NCI-H1930 (cell line): Measurements from ENCODE around the gene RAB31.
A peak's percentile ranks its signal among the peaks of the same experiment; 100 is the strongest.

ENCODE experiments used
- DNase-seq, 2 experiments: peaks; one replicate each; lab custom pipeline; 2025; lab: John Stamatoyannopoulos, UW

RAB31 gene

GRCh38 chr18:9714266-9715087, 6.4 kb downstream of the RAB31 start:
- DNase-seq, result no peak

DNA sequence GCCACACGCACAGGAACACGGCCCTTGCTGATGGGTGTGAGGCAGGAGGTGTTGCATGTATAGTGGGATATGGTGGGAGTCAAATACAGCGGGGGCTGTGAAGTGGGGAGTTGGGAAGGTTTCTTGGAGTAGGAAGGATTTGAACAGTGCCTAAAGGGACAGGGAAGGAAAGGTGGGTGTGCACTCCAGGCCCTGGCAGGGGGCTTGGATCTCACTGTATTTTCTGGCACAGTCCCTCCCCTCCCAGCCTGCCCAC, 6.9 kb downstream of the RAB31 start:
- no peak for DNase-seq

DNA sequence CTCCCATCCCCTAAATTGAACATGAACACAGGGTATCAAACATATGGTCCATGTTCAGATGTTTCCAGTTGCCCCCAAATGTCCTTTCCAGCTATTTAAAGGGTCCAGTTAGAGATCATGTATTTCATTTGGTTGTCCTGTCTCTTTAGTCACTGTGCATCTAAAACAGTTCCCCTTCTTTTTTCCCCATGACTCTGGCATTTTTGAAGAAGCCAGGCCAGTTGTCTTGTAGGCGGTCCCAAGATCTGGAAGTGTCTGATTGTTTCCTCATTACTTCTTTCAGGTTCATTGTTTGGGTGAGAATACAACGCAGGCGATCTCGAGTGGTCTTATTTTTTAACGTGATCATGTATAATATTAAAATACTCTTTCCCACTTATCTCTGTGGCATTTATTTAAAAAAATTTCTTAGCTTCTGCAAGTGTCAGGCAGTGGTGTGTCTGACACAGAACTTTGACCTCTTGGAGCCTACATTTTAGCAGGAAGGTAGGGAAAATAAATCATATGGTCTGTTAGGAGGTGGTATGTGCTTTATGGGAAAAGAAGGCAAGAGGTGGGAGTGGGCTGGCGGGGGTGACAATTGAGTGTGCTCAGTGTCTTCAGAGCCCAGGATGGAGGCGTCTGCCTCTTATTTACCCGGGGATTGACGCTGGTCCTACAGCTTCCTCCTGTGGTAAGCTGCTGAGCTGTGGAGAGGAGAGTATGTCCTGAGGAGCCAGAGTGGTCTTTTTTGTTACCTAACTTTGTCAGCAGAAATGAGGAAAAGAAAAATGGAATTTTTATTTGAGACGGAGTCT, 8.1 kb downstream of the RAB31 start:
- DNase-seq, result no peak

DNA sequence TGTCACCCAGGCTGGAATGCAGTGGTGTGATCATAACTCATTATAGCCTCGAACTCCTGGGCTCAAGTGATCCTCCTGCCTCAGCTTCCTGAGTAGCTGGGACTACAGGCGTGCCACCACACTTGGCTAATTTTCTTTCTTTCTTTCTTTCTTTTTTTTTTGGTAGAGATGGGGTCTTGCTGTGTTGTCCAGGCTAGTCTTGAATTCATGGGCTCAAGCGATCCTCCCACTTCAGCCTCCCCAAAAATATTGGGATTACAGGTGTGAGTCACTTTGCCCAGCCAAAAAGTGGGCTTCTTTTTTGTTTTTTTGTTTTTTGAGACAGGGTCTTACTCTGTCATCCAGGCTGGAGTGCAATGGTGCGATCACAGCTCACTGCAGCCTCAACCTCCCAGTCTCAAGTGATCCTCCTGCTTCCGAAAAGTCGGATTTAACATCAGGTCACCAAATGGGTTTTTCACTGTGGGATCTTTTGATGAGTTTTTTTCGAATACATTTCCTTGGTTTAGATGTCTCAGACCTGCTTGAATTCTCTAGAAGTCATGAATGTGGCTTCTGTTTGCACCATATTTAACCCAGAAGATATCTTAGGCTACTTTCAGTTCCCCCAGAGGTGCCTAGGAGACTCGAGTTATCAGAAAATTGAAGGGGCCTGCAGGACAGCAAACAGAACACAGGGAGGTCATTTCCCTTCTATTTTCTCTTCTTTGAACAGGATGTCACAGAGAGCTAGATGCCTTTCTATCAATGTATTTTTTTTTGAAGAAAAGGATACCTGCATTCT, 8.9 kb downstream of the RAB31 start:
- no peak for DNase-seq

- no peak for DNase-seq
These were observed 11.4 kb downstream of the RAB31 start for GRCh38 chr18:9719421-9719981.

DNA sequence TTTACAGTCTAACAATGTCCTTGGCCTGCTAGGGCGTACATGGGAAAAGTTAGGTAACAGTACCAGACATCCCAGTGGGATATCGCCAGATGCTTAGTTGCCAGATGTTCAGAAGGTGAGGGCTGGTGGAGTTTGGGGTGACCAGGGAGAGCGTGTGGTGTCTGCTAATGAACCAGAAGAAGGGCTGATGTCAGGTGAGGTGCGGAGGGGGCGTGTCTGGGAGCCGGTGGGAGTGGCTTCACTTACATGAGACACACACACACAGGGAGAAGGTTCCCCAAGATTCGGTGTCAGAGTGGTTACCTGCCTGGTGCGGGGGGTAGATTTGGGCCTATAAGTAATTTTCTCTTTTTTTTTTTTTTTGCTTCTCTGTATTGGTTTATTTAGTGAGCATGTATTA, 12.2 kb downstream of the RAB31 start:
- no peak for DNase-seq

GRCh38 chr18:9721893-9722550, 13.9 kb downstream of the RAB31 start:
- DNase-seq, result no peak

GRCh38 chr18:9722691-9723090, 14.6 kb downstream of the RAB31 start:
- no peak for DNase-seq

DNA sequence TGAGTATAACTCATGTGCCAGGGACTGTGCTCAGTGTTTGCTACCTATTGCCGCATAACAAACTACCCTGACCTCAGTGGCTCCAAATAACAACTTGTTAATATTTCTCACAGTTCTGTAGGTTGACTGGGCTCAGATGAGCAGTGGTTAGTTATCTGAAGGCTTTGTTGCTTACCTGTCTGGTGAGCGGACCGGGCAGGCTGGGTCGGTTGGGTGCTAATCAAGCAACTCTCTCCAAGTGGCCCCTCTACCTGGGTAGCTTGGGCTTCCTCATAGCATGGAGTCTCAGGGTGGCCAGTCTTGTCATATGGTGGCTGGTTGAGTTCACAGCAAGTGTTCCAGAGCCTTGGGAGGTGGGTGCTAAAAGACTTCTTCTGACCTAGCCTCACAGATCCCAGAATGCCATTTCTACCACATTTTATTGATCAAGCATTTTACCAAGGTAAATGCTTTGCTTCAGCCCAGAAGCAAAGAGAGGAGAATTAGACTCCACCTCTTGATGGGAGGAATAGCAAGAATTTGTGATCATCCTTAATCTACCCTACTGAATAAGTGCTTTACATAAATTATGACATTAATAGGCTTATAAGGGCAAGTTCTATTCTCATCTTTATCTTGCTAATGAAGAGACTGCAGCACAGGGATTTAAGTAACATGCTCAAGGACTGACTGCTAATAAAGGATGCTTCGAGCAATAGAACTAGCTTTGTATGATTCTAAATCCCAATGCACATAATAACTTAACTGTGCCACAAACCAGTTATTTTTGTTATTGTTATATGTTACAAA, 16.9 kb downstream of the RAB31 start:
- no peak for DNase-seq

DNA sequence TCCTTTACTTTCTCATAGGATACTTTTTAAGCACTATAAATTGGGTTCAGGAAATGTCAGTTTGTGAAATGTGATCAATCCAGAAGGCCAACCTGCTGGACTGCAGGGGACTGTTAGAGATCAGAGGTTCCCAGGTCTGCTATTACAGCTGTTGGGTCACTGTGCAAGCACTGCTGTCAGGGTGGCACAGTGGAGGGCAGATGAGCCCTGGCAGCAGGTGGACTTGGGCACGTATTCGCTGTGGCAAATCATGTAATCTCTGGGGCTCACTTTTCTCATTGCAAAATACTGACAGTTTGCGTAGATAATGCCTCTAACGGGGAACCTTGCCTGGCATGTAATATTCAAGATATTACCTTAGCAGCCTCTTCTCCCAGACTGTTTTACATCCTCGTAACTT, 18.1 kb downstream of the RAB31 start:
- no peak for DNase-seq

DNA sequence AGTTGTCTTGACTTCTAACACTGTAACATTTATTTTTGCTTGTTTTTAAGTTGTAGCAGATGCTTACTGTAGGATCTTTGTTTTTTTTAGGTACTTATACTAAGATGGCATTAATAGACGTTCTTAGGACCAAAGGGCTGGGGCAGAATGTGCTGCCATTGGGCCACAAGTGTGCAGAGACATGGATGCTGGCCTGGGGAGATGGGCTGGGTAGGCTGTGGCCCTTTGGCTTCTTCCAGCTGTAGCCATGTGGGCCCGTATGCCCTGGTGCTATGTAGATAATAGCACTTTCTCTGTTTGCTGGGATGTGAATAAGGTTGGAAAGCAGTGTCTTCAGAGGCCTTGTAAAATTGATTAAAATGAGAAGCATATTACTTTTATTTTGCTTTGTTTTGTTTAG, 18.8 kb downstream of the RAB31 start:
- no peak for DNase-seq

GRCh38 chr18:9730786-9731185, 22.7 kb downstream of the RAB31 start:
- no peak for DNase-seq

- DNase-seq, result no peak
These were observed 23.3 kb downstream of the RAB31 start for GRCh38 chr18:9731380-9731779.

- no peak for DNase-seq
These were observed 23.9 kb downstream of the RAB31 start for GRCh38 chr18:9732031-9732430.

DNA sequence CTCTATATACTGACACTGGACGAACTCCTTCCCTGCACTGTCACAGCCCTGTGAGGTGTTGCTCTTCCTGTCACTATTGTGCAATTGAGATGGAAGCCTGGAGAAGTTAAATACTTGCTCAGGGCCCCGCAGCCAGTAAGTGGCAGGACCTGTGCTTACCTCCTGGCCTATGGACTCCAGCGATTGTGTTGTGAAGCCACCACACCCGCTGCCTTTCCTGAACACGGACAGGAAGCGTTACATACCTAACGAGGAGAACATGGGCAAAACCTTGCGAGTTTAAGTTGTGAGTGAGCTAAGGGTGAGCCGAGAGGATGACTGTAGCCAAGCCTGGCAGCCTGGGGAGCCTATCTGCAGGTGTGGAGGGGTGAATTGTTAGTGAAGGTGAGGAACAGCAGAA, 26.1 kb downstream of the RAB31 start:
- DNase-seq, result no peak

- DNase-seq, result no peak
These were observed 27.1 kb downstream of the RAB31 start for GRCh38 chr18:9735238-9735637.

DNA sequence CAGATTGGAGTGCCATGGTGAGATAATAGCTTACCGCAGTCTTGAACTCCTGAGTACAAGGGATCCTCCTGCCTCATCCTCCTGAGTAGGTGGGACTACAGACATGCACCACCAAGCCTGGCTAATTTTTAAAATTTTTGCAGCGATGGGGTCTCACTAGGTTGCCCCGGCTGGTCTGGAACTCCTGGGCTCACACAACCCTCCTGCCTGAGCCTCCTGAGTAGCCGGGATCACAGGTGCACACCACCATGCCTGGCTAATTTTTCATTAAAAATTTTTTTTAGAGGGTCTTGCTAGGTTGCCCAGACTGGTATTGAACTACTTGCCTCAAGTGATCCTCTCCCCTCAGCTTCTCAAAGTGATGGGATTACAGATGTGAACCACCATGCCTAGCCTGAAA, 27.8 kb downstream of the RAB31 start:
- DNase-seq, result no peak

GRCh38 chr18:9736286-9736835, 28.3 kb downstream of the RAB31 start:
- DNase-seq, result no peak

- DNase-seq, result no peak
These were observed 28.9 kb downstream of the RAB31 start for GRCh38 chr18:9737006-9737405.

DNA sequence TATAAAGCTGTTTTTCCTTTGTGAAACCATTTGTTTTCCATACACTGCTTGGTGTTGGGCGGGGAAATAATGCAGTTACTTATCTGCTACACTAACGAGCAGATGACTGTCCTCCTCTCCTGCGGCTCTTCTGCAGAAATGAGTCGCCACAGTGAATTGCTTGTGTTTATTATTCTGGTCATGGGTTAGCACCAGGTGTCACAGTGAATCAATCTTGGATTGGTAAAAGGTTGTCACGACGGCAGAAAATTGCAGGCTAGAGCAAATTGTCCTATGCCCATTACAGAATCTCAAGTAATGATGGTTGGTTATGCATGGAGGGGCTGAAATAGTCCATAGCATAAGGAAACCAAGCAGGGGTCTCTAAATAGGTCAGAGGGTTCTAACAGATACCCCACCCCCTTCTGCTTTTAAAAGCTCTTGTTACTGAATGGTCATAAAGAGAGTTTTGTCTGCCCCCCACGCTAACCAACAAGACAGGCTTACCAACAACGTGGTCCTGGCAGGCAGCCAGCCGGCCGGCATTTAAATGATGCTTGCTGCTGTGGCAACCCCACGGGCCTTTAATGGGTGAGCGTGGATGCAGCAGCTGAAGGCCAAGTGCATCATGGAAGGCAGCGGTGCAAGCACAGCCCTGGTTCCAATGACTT, 29.5 kb downstream of the RAB31 start:
- peak; percentile 55 to 84 for DNase-seq
